Stimulated activated CD8-positive, alpha-beta memory T cell treated with anti-CD3 and anti-CD28 coated beads, Interleukin-7, amount 100 ng/mL, for 1 hour (primary cell): ENCODE data around the gene DNAJA3.

Source experiments
- DNase-seq, 2 donors: peaks; one replicate each; pipeline ENCODE4 v3.0.0-alpha.2; 2020; ENCODE audit warnings: low read depth in 2 of 2

Gene DNAJA3

DNA sequence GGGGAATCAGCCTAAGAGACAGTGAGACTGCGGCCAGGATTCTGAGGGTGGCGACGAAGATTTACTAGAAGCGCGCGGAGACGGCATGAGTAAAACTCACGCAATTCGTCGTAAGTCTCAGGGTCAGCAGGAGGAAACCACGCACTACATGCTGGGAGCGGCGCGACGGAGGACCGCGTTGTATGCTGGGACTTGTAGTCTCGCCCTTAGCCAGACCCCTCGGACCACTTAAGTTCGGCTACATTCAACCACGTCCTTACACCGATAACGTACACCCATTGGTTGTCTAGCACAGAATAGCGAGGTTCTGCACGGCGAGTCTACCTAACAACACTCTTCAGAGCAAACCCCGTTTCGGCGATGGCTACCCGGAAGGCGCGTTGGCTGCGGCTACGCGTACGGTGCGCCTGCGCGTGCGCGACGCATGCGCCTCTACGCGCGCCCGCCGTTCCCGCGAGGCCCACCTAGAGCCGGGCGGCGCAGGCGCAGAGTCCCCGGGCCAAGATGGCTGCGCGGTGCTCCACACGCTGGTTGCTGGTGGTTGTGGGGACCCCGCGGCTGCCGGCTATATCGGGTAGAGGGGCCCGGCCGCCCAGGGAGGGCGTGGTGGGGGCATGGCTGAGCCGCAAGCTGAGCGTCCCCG, at the start of gene DNAJA3:
TSS of gene DNAJA3 (plus strand) at position 491 of the 643 bp plus-strand sequence. CDS start at position 505, 14 bp downstream.
- peak; percentile 83 to 84 for DNase-seq

GRCh38 chr16:4376126-4376892, 49.4 kb upstream of the DNAJA3 start:
- DNase-seq = no peak

- DNase-seq = no peak
Observed at GRCh38 chr16:4376893-4377572, 48.6 kb upstream of the DNAJA3 start.

DNA sequence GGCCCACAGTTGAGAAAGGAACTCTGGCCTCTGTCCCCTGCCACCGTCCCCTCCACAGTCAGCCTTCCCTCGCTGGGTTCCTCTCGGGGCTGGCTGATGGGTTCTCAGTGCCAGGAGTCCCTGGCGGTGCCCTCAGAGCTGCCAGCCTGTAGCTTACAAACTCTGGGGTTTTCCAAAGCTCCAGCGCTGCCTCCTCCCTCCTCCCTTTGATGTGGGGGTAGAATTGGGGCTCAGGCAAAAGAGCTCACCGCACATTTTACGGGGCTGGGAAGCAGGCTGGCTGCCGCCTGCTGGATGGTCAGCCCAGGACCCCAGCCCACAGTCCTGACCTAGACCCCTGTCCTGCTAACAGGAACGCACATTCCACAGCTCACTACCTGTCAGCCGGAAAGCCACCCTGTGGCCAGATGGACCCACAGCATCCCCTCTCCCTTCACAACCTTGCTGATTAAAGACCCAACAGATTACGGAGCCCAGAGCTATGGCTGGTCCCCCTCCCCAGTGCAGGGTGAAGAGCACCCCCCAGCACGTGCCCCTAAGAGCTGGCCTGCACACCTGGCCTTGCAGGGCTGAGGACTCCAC, 48.0 kb upstream of the DNAJA3 start:
- DNase-seq = no peak

DNA sequence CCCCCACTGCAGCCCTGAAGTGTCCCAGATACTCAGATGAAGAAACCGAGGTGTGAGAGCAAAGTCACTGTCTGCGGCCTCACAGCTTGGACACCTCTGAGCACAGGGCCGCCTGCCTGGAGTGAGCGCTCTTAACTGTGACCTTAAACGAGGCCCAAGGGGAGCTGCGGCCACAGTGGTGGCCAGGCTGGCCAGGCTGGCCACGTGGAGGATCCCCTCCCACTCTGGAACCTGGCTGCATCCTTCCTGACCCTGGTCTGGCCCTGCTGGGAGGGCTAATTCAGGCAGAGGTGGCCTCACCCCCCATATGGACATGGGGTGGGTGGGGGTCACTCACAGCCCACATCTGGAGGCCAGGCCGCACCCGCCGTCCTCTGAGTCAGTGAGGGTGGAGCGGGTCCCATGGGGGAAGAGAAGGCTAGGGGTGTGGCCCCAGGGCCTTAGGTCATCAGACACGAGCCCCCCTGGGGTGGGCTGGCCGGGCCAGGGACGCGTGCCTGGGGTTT, 47.5 kb upstream of the DNAJA3 start:
- DNase-seq = no peak

DNA sequence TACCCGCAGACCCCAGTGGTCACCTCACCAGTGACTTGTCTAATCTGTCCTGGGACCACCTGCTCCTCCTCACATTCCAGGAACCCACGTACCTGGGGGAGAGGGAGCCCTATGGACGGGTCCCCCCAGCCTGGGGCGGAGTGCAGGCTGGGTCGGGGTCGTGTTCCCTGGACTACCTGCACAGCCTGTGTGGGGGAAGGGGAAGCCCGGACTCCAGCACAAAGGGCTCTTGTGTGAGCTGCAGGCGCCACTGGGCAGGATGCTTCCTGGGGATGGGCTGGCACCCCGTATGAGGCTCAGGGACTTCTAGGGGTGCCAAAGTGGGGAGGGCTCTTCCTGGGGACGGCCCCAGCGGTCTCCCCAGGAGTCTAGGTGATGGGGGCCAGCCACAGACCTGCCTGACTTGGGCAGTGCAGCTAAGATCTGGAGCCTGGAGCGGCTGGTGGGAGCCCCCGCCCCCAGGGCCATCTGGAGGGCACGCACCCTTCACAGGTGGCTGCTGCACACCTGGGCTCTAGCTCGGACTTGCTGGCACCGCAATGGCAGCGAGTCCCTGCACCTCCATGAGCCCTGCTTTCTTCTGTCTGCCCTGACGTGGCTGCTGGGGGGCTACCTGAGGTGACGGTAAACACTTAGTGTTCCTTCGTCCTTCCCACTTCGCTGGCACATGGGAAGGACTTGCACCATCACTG, 46.5 kb upstream of the DNAJA3 start:
- DNase-seq = no peak

DNA sequence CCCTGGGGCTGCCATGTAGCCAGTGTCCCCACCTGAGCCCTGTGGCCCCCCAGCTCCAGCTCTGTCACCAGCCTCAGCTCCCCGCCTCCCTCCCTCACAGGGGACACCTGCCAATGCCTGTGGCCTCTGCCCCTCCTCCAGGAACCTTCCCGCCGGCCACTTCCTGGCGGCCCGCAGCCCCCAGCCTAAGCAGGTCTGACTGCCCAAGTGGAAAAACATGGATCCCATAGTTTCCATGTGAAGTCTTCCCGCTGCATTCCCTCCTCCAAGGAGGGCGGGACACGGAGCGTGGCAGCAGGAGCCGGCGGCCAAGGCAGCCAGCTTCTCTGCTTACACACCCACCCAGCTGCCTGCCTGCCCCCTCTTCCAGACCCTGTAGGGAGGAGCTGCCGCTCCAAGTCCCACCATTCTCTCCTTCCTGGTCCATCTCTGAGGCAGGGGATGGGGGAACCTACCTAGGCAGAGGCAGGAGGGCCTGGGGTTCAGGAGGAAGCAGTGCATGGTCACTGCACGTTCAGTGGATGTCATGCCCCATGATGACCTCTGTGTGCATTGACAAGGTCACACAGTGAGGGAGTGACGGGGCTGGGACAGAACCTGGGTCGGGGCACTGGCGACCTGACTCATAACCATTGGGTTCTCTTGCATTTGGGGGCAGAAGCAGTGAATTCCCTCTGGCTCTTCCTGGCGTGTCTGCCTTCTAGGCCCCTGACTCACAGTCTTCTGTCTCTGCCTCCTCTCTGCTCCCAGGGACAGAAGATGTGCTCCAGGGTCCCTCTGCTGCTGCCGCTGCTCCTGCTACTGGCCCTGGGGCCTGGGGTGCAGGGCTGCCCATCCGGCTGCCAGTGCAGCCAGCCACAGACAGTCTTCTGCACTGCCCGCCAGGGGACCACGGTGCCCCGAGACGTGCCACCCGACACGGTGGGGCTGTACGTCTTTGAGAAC, 45.3 kb upstream of the DNAJA3 start:
- no peak for DNase-seq

DNA sequence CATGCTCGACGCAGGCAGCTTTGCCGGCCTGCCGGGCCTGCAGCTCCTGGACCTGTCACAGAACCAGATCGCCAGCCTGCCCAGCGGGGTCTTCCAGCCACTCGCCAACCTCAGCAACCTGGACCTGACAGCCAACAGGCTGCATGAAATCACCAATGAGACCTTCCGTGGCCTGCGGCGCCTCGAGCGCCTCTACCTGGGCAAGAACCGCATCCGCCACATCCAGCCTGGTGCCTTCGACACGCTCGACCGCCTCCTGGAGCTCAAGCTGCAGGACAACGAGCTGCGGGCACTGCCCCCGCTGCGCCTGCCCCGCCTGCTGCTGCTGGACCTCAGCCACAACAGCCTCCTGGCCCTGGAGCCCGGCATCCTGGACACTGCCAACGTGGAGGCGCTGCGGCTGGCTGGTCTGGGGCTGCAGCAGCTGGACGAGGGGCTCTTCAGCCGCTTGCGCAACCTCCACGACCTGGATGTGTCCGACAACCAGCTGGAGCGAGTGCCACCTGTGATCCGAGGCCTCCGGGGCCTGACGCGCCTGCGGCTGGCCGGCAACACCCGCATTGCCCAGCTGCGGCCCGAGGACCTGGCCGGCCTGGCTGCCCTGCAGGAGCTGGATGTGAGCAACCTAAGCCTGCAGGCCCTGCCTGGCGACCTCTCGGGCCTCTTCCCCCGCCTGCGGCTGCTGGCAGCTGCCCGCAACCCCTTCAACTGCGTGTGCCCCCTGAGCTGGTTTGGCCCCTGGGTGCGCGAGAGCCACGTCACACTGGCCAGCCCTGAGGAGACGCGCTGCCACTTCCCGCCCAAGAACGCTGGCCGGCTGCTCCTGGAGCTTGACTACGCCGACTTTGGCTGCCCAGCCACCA, 44.4 kb upstream of the DNAJA3 start:
- DNase-seq = no peak

DNA sequence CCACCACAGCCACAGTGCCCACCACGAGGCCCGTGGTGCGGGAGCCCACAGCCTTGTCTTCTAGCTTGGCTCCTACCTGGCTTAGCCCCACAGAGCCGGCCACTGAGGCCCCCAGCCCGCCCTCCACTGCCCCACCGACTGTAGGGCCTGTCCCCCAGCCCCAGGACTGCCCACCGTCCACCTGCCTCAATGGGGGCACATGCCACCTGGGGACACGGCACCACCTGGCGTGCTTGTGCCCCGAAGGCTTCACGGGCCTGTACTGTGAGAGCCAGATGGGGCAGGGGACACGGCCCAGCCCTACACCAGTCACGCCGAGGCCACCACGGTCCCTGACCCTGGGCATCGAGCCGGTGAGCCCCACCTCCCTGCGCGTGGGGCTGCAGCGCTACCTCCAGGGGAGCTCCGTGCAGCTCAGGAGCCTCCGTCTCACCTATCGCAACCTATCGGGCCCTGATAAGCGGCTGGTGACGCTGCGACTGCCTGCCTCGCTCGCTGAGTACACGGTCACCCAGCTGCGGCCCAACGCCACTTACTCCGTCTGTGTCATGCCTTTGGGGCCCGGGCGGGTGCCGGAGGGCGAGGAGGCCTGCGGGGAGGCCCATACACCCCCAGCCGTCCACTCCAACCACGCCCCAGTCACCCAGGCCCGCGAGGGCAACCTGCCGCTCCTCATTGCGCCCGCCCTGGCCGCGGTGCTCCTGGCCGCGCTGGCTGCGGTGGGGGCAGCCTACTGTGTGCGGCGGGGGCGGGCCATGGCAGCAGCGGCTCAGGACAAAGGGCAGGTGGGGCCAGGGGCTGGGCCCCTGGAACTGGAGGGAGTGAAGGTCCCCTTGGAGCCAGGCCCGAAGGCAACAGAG, 43.5 kb upstream of the DNAJA3 start:
- no peak for DNase-seq

DNA sequence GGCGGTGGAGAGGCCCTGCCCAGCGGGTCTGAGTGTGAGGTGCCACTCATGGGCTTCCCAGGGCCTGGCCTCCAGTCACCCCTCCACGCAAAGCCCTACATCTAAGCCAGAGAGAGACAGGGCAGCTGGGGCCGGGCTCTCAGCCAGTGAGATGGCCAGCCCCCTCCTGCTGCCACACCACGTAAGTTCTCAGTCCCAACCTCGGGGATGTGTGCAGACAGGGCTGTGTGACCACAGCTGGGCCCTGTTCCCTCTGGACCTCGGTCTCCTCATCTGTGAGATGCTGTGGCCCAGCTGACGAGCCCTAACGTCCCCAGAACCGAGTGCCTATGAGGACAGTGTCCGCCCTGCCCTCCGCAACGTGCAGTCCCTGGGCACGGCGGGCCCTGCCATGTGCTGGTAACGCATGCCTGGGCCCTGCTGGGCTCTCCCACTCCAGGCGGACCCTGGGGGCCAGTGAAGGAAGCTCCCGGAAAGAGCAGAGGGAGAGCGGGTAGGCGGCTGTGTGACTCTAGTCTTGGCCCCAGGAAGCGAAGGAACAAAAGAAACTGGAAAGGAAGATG, 42.8 kb upstream of the DNAJA3 start:
- DNase-seq = no peak

- no peak for DNase-seq
Observed at GRCh38 chr16:4383591-4384444, 41.9 kb upstream of the DNAJA3 start.

DNA sequence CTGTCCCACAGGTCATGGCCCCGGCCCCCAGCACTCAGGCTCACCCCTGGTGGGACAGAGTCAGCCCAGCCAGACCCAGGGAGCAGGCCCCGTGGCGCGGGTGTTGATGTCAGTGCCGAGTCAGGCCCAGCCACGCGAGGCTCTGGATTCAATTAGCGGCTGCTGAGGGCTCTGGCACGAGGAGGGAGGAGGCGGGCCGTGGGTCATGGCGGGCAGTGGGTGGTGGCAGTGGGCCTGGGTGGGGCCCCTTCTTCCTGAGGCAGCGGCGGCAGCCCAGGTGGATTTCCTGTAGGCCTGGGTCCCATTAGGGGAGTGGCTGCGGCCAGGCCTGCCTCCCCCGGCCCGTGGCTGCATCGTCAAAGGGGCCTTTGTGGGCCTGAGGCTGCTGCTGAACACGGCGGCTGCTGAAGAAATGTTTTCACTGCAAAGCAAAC, 41.1 kb upstream of the DNAJA3 start:
- DNase-seq = no peak

DNA sequence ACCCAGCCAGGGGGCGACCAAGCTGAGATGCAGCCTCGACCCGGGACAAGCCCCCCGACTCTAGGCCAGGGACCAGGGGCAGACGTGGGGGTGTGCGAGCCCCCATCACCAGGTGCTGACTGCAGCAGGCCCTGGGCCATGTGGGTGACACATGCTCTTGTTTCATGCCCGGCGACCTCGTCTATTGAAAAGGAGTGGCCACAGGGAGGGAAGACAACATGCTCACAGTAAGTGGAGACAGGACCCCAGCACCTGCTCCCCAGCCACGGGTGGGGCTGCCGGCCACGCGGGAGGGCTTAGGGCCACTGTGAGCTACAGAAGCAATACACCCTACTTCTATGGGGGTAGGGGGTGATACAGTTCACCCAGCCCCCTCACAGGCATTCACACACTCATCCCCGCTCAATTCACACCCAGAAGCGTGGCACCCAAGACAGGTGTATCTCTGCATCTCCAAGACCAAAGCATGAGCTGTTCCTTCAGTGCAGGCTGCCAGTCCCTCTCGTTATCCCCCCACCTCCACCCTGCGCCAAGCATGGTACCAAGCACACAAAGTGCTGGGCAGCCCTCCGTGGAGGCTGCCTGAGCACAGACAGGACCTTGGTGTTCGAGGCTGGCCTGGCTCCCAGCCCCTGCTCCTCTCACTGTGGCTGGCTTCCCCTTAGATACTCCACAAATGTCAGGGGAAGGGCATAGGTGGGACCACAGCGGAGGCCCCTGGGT, 40.4 kb upstream of the DNAJA3 start:
- DNase-seq = no peak

GRCh38 chr16:4385789-4386450, 39.7 kb upstream of the DNAJA3 start:
- no peak for DNase-seq

DNA sequence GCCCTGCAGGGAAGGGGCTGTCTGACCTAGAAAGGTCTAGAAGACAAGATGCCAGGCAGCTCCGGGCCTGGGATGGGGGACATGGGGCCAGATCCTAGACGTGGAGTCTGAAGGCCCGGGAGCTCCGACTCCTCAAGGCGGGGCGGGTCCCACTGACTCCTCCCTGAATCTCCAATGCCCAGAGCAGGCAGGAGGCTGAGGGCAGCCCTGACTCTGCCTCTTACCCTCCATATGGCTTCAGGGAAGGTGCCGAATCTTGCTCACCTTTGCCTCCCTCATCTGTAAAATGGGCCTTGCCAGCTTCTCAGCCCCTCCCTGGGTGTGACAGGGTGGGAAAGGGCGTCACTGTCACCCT, 39.2 kb upstream of the DNAJA3 start:
- DNase-seq = no peak

DNA sequence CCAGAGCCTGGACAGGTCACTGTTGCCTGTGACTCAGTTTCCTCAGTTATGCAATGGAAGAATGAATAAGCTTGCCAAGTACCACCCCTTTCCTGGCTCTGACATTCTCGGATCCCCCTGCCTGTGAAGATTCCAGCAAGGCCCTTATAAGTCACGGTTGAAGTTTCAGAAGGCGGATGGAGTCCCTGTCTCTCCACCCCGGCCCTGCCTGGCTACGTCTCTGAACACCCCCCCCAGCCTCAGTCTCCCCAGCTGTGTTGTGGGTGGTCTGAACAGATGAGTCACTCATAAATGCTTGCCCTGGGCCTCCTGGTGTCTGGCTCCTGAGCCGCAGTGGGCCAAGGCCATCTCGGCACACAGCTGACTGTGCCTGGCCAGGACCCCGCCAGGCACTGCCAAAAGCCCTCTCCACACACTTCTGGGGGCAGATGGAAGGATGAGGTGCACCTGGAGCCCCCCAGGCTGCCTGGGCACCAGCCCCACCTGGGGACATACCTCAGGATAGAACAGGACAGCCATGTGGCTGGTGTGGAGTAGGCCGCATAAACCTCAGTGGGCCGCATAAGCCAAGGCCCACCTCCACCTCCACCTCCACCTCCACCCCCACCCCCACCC, 38.6 kb upstream of the DNAJA3 start:
- no peak for DNase-seq
